PFSK-1 (cell line): ENCODE results near the gene GMDS.

Source experiments
- FOXP2 ChIP-seq: optimal IDR thresholded peaks from 2 replicates; pipeline ENCODE3; 2011; ENCODE audit warnings: borderline replicate concordance, control low read depth, inconsistent platforms; ENCODE audit not compliant: insufficient read depth; ENCODE audit errors: extremely low read length, extremely low read depth
- POLR2AphosphoS5 ChIP-seq: IDR thresholded peaks from 2 replicates; pipeline ENCODE4 v1.6.1; 2012; ENCODE audit warnings: low read depth, mild to moderate bottlenecking, control low read depth, low read length, moderate library complexity
- SIN3A ChIP-seq: IDR thresholded peaks from 2 replicates; pipeline ENCODE4 v1.6.1; 2012; ENCODE audit warnings: mild to moderate bottlenecking, low read length, moderate library complexity, borderline replicate concordance; ENCODE audit not compliant: insufficient read depth
- TAF1 ChIP-seq: IDR thresholded peaks from 2 replicates; pipeline ENCODE4 v1.6.1; 2012; ENCODE audit warnings: low read length, control low read depth, borderline replicate concordance; ENCODE audit not compliant: insufficient read depth
- TF ChIP-seq, protein P1 (sequence below), 2 experiments: IDR thresholded peaks; 2 replicates each; pipeline versions ENCODE4 v1.6.1 to v1.8.0; 2011 to 2012; ENCODE audit warnings: low read depth in 2 of 2, low read length in 2 of 2, control low read depth in 1 of 2, inconsistent platforms in 1 of 2, mild to moderate bottlenecking in 1 of 2, moderate library complexity in 1 of 2; ENCODE audit not compliant: insufficient read depth in 1 of 2

GMDS gene

DNA sequence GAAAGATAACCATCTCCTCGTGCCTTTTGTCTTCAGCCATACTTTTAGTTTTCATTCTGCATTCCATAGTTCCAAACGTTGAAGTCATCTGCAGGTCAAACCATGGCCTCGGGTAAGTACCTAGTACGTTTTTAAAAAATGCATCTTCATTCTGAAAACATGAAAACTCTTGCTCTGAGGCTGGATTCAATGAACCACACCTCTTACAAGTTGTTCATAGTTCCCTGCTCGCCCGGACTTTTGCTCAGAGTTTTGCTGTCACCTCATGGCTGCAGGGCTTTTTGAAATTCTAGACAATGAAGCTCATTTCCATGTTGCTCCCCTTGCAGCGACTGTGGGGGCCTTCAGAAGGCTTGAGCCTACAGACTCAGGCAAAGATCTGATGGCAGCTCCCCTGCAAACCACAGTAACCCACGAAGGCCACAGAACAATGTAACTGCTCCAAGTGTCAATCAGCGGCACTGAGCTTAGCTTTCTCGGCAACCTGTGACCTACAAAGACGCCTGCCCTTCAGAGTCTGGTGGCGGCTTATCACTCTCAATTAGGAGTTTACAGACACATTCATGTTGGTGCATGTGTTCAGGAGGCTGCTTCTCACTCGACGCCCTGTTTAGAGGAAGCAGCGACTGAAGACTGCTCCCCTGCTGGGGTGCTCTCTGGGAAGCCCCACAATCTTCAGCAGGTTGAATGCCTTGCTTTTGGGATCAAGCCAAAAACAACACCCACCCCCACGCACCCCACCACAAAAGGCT, 574.5 kb downstream of the GMDS start:
- no peak for TF ChIP-seq FOXP2
- TF ChIP-seq, protein P1, sequence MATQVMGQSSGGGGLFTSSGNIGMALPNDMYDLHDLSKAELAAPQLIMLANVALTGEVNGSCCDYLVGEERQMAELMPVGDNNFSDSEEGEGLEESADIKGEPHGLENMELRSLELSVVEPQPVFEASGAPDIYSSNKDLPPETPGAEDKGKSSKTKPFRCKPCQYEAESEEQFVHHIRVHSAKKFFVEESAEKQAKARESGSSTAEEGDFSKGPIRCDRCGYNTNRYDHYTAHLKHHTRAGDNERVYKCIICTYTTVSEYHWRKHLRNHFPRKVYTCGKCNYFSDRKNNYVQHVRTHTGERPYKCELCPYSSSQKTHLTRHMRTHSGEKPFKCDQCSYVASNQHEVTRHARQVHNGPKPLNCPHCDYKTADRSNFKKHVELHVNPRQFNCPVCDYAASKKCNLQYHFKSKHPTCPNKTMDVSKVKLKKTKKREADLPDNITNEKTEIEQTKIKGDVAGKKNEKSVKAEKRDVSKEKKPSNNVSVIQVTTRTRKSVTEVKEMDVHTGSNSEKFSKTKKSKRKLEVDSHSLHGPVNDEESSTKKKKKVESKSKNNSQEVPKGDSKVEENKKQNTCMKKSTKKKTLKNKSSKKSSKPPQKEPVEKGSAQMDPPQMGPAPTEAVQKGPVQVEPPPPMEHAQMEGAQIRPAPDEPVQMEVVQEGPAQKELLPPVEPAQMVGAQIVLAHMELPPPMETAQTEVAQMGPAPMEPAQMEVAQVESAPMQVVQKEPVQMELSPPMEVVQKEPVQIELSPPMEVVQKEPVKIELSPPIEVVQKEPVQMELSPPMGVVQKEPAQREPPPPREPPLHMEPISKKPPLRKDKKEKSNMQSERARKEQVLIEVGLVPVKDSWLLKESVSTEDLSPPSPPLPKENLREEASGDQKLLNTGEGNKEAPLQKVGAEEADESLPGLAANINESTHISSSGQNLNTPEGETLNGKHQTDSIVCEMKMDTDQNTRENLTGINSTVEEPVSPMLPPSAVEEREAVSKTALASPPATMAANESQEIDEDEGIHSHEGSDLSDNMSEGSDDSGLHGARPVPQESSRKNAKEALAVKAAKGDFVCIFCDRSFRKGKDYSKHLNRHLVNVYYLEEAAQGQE (IDR thresholded peaks at IDR 0.05; ENCODE audit: insufficient read depth in 1 of 2, low read depth in 2 of 2, low read length in 2 of 2) = no peak
- TF ChIP-seq SIN3A = no peak
- TF ChIP-seq TAF1 = no peak
- TF ChIP-seq POLR2AphosphoS5 = no peak

DNA sequence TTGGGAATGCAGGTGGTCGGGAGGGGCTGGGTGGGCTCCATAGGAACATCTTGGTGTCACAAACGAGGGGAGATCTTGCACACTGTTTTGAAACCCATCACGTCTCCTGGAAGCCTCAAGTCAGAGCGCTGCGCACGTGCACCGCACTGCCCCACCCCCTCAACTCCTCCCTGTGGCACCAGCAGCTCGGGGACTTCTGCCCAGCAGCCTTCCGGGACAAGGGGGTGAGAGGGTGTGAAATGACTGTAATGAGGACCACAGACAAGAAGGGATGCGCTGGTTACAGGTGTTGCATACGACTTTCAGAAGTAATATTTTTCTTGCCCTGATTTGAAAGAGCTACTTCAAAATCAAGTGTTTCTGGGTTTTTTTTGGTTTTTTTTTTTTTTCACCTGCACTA, 575.4 kb downstream of the GMDS start:
- TF ChIP-seq POLR2AphosphoS5 (no peak), FOXP2 (no peak), TAF1 (no peak), SIN3A (no peak)
- TF ChIP-seq, protein P1 (IDR thresholded peaks at IDR 0.05; ENCODE audit: insufficient read depth in 1 of 2, low read depth in 2 of 2, low read length in 2 of 2) = no peak

DNA sequence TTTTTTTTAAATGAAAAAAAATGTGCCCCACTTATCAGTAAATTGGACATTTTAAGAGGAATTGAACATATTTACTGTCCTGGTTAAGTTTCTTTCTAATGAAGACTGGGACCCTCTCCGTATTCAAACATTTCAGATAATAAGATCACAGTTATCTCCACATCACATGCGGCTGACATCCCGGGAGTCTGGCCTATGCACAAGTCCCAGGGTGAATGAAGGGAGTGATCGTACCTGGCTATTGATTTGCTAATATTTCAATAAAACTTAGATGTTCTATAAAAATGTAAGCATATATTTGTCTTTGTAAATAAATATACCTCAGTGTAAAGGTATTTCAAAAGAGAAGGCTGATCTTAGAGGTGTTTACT, 577.6 kb downstream of the GMDS start:
- no peak for TF ChIP-seq SIN3A
- no peak for TF ChIP-seq TAF1
- TF ChIP-seq, protein P1 (IDR thresholded peaks at IDR 0.05; ENCODE audit: insufficient read depth in 1 of 2, low read depth in 2 of 2, low read length in 2 of 2) = no peak
- no peak for TF ChIP-seq POLR2AphosphoS5
- no peak for TF ChIP-seq FOXP2

DNA sequence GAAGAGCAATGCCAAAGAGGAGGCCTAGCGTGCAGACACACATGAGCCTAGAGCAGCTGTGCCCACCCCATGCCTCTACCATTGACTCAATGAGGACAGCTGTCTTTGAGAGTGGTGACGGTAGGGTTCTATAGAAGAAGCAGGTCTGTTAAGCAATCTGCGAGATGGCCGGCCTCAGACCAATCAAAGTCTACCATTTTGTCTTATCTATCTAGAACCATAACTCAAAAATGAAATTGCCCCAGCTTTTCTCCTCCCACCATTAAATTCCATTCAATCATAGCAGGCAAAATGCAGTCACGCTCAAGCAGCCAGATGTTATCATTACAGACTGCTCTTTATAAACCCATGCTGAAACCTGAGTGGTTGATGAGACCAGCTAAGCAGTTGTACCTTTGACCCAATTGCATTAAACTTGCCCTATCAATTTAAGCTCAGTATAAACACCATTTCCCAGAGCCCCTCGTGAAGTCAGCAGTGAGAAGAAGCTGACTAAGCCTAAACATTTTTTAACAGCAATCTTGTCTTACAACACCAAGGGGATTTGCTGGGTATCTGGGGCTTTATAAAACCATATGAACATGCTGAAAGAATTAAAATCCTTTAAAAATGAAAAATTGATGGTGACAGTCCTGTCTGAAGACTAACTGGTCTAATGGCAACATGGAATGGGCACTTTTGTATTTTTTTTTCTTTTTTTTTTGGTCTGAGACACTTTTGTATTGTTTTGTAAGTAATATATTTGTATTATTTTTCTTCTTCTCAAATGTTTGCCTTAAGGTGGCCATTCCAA, 578.2 kb downstream of the GMDS start:
- TF ChIP-seq SIN3A (no peak), POLR2AphosphoS5 (no peak), FOXP2 (no peak), TAF1 (no peak)
- TF ChIP-seq, protein P1 (IDR thresholded peaks at IDR 0.05; ENCODE audit: insufficient read depth in 1 of 2, low read depth in 2 of 2, low read length in 2 of 2) = no peak
